ENCODE data around the gene DNAH2. TPM values are rescaled to one million over a fixed set of nuclear protein-coding genes. Genes with fewer than 3 reads are reported as not detected.

Gene DNAH2
- total RNA-seq, 1 experiment from 2014 or later = 0.17 TPM

GRCh38 chr17:7767405-7768021 lies 50.0 kb downstream of the DNAH2 start:
- Mint-ChIP-seq H3K36me3 (no peaks in the 10 kb centered on the region), H3K27me3 (ENCODE audit: low read depth) (no peaks in the 10 kb centered on the region), H3K9me3 (peaks cover 5% of the 10 kb centered on the region; the same call in 1 of the 2 replicates), H3K4me3 (no peak overlapping the region), H3K27ac (0 out of 2 replicates have a peak overlapping the region, but pooled peaks have one; percentile 14), H3K4me1 (peaks cover 5% of the 10 kb centered on the region; the same call in 1 of the 2 replicates)
- ATAC-seq = no peak
- CTCF ChIA-PET = interaction anchor here (0.8 to 1.0 kb wide), 2 partner anchors 34 to 274 kb away, joined by 3 to 5 read pairs; no protein-coding TSS in a partner anchor
- POLR2A ChIA-PET = interaction anchor here (0.7 kb wide), 1 partner anchor 9 kb away, joined by 3 read pairs; no protein-coding TSS in a partner anchor
- no peak for DNase-seq (ENCODE audit: low spot score)
- TF ChIP-seq, protein P1, sequence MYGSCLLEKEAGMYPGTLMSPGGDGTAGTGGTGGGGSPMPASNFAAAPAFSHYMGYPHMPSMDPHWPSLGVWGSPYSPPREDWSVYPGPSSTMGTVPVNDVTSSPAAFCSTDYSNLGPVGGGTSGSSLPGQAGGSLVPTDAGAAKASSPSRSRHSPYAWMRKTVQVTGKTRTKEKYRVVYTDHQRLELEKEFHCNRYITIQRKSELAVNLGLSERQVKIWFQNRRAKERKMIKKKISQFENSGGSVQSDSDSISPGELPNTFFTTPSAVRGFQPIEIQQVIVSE (CRISPR knock-in tag; IDR thresholded peaks at IDR 0.05; ENCODE audit: borderline replicate concordance) = no peak
- TF ChIP-seq, protein P2, sequence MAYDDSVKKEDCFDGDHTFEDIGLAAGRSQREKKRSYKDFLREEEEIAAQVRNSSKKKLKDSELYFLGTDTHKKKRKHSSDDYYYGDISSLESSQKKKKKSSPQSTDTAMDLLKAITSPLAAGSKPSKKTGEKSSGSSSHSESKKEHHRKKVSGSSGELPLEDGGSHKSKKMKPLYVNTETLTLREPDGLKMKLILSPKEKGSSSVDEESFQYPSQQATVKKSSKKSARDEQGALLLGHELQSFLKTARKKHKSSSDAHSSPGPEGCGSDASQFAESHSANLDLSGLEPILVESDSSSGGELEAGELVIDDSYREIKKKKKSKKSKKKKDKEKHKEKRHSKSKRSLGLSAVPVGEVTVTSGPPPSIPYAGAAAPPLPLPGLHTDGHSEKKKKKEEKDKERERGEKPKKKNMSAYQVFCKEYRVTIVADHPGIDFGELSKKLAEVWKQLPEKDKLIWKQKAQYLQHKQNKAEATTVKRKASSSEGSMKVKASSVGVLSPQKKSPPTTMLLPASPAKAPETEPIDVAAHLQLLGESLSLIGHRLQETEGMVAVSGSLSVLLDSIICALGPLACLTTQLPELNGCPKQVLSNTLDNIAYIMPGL (CRISPR knock-in tag; IDR thresholded peaks at IDR 0.05) = no peak
- TF ChIP-seq GABPB1 (CRISPR knock-in tag; IDR thresholded peaks at IDR 0.05) = no peak
- TF ChIP-seq CBFB (CRISPR knock-in tag; IDR thresholded peaks at IDR 0.05; ENCODE audit: low read depth) = no peak
- no peak for TF ChIP-seq MAX (CRISPR knock-in tag; IDR thresholded peaks at IDR 0.05)
- no peak for TF ChIP-seq ESRRA (CRISPR knock-in tag; IDR thresholded peaks at IDR 0.05; ENCODE audit: borderline replicate concordance)
- no peak for TF ChIP-seq ZNF425 (CRISPR knock-in tag; conservative IDR thresholded peaks at IDR 0.05)
- no peak for TF ChIP-seq ZNF219 (CRISPR knock-in tag; IDR thresholded peaks at IDR 0.05; ENCODE audit: borderline replicate concordance)

- H3K4me1 Mint-ChIP-seq = peaks cover 5% of the 10 kb centered on the region; the same call in 1 of the 2 replicates
- ChIA-PET POLR2A (no interaction called here), CTCF (interaction anchor here (0.9 to 1.3 kb wide), 2 partner anchors 26 to 138 kb away, joined by 4 to 5 read pairs; no protein-coding TSS in a partner anchor)
- no peaks in the 10 kb centered on the region for H3K27me3 Mint-ChIP-seq (ENCODE audit: low read depth)
- H3K4me3 Mint-ChIP-seq = no peak overlapping the region
- H3K36me3 Mint-ChIP-seq = no peaks in the 10 kb centered on the region
- peaks cover 5% of the 10 kb centered on the region; the same call in 1 of the 2 replicates for H3K9me3 Mint-ChIP-seq
- no peak overlapping the region for H3K27ac Mint-ChIP-seq
- no peak for ATAC-seq
- DNase-seq (ENCODE audit: low spot score) = no peak
- TF ChIP-seq ATF3 (CRISPR knock-in tag; conservative IDR thresholded peaks at IDR 0.05) (no peak), E2F4 (CRISPR knock-in tag; IDR thresholded peaks at IDR 0.05; ENCODE audit: borderline replicate concordance, low read depth) (no peak), MLX (CRISPR knock-in tag; IDR thresholded peaks at IDR 0.05) (no peak), AFF4 (CRISPR knock-in tag; IDR thresholded peaks at IDR 0.05; ENCODE audit: borderline replicate concordance) (no peak), CTCF (IDR thresholded peaks at IDR 0.05) (no peak), IRF2 (CRISPR knock-in tag; IDR thresholded peaks at IDR 0.05; ENCODE audit: borderline replicate concordance, low read depth) (no peak), ZNF671 (CRISPR knock-in tag; IDR thresholded peaks at IDR 0.05) (no peak)
- TF ChIP-seq, protein P2 (CRISPR knock-in tag; IDR thresholded peaks at IDR 0.05) = no peak
Measured at GRCh38 chr17:7769854-7770253, 52.3 kb downstream of the DNAH2 start.
